Stimulated activated CD8-positive, alpha-beta memory T cell treated with anti-CD3 and anti-CD28 coated beads, Interleukin-2, amount 100 ng/mL, for 1 hour (primary cell): ENCODE measurements around the gene EFNA2.

Source experiments
- DNase-seq, 2 donors: peaks; one replicate each; pipeline ENCODE4 v3.0.0-alpha.2; 2020; ENCODE audit warnings: low read depth in 2 of 2

The EFNA2 gene

GRCh38 chr19:1249298-1249989, 36.2 kb upstream of the EFNA2 start:
- DNase-seq = peak; percentile 90 to 93

- no peak for DNase-seq
These were observed 35.7 kb upstream of the EFNA2 start for GRCh38 chr19:1249990-1250436.

GRCh38 chr19:1250437-1251260, 35.0 kb upstream of the EFNA2 start:
- DNase-seq = no peak

- DNase-seq = no peak
These were observed 34.1 kb upstream of the EFNA2 start for GRCh38 chr19:1251330-1252220.

- no peak for DNase-seq
These were observed 33.4 kb upstream of the EFNA2 start for GRCh38 chr19:1252221-1252820.

GRCh38 chr19:1252821-1253513, 32.7 kb upstream of the EFNA2 start:
- DNase-seq = peak in 1 of 2 donors; percentile 52

GRCh38 chr19:1253514-1254080, 32.1 kb upstream of the EFNA2 start:
- DNase-seq = no peak

- DNase-seq = no peak
These were observed 31.6 kb upstream of the EFNA2 start for GRCh38 chr19:1254081-1254527.

- DNase-seq = no peak
These were observed 31.0 kb upstream of the EFNA2 start for GRCh38 chr19:1254530-1255185.

- DNase-seq = no peak
These were observed 30.2 kb upstream of the EFNA2 start for GRCh38 chr19:1255186-1256161.

- DNase-seq = no peak
These were observed 28.8 kb upstream of the EFNA2 start for GRCh38 chr19:1256646-1257474.

GRCh38 chr19:1257475-1258162, 28.1 kb upstream of the EFNA2 start:
- no peak for DNase-seq

GRCh38 chr19:1258163-1258492, 27.5 kb upstream of the EFNA2 start:
- no peak for DNase-seq

GRCh38 chr19:1258707-1259205, 26.9 kb upstream of the EFNA2 start:
- no peak for DNase-seq

GRCh38 chr19:1259206-1259875, 26.3 kb upstream of the EFNA2 start:
- DNase-seq = no peak

GRCh38 chr19:1259876-1260748, 25.6 kb upstream of the EFNA2 start:
- DNase-seq = no peak
